Myocyte (in vitro differentiated cells): ENCODE measurements around the gene RNF149. TPM values are rescaled to one million over a fixed set of nuclear protein-coding genes. Genes with fewer than 3 reads are reported as not detected.
"Not testable (repeated sequence)": the region's sequence is repeated elsewhere in the genome, so short reads cannot be mapped to it uniquely, and the experiment has no call there.

ENCODE experiments used
- DNase-seq: peaks from one replicate; pipeline ENCODE4 v3.0.0-alpha.2; 2012; ENCODE audit warnings: low read depth
- polyA plus RNA-seq: library from polyadenylated mRNA; unstranded; fragments of >200 nt; gene quantifications from one replicate; pipeline ENCODE4 v1.2.1, GENCODE V29; 2012; ENCODE audit warnings: missing spikeins
- total RNA-seq: library from RNA; depleted of rRNA; stranded (reverse); fragments of >200 nt; gene quantifications from 2 replicates; pipeline ENCODE4 v1.2.3, GENCODE V29; 2014

Gene RNF149
- 32.3 and 40.8 TPM in 2 replicates for total RNA-seq
- 22.3 TPM for polyA plus RNA-seq

DNA sequence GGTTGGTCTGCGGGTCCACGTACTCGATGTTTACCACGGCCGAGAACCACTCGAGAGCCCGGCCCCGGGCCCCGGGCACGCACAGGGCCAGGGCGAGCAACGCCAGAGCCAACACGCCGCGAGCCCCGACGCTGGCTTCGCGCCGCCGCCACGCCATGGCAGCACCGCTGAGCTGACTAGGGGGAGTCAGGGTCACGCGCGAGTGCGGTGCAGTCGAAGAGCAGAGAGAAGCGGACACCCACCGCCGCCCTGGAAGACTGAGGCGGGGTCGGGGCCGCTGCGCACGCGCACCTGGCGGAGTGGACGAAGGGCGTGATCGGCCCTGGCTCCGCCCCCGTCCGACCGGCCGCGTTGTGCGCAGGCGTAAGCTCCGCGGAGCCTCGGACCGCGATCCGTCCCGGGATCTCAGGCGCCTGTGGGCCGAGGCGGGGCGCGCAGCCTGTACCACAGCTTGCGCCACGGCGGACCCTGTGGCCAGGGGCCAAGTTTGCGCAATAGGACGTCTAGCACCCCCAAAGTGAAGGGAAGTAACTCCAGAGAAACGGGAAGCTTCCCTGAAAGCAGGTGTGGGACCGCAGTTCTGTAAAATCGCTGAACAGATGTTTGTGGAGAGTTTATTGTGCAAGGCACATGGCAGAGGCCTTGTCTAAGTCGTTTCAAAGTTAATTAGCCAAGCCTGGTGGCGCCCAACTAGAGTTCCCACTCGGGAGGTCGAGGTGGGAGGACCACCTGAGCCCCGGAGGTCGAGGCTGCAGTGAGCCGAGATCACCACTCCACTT, at the start of gene RNF149:
Gene RNF149, minus strand, starts transcription at position 270 of the 779 bp plus-strand sequence. Its CDS starts 113 bp downstream, at position 157.
- DNase-seq = peak; percentile 92

GRCh38 chr2:101357376-101357775, 48.9 kb upstream of the RNF149 start:
- no peak for DNase-seq

- DNase-seq = peak; percentile 26
Measured at GRCh38 chr2:101356521-101356920, 48.0 kb upstream of the RNF149 start.

GRCh38 chr2:101356055-101356454, 47.6 kb upstream of the RNF149 start:
- DNase-seq = no peak

- no peak for DNase-seq
Measured at GRCh38 chr2:101355401-101356054, 47.0 kb upstream of the RNF149 start.

- DNase-seq = no peak
Measured at GRCh38 chr2:101354420-101355311, 46.2 kb upstream of the RNF149 start.

DNA sequence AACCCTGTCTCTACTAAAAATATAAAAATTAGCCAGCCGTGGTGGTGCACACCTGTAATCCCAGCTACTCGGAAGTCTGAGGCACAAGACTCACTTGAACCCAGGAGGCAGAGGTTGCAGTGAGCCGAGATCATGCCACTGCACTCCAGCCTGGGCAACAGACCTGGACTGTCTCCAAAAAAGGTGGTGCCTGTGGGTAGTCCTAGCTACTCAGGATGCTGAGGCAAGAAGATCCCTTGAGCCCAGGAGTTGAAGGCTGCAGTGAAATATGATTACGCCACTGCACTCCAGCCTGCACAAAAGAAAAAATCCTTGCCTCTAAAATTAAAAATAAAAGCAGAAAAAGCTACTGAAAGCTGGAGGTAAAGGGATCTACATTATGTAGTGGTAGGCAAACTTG, 44.1 kb upstream of the RNF149 start:
- DNase-seq = not testable (repeated sequence)

DNA sequence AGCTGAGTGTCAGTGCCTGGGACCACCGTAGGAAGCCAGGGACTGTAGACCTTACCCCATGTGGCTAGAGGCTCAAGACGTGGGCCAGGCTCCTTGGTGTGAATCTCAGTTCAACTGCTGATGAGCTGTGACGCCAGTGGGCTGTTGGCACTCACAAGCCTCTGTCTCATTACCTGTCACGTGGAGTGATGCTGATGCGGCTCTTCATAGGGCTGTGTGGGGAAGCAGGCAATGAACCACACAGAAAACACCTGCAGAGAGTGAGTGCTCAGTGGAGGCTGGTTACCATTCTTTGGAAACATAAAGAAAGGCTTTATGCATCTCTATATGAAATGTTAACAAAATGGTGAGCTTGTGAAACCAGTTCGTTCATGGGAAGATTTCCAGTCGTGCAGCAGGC, 42.7 kb upstream of the RNF149 start:
- no peak for DNase-seq

DNA sequence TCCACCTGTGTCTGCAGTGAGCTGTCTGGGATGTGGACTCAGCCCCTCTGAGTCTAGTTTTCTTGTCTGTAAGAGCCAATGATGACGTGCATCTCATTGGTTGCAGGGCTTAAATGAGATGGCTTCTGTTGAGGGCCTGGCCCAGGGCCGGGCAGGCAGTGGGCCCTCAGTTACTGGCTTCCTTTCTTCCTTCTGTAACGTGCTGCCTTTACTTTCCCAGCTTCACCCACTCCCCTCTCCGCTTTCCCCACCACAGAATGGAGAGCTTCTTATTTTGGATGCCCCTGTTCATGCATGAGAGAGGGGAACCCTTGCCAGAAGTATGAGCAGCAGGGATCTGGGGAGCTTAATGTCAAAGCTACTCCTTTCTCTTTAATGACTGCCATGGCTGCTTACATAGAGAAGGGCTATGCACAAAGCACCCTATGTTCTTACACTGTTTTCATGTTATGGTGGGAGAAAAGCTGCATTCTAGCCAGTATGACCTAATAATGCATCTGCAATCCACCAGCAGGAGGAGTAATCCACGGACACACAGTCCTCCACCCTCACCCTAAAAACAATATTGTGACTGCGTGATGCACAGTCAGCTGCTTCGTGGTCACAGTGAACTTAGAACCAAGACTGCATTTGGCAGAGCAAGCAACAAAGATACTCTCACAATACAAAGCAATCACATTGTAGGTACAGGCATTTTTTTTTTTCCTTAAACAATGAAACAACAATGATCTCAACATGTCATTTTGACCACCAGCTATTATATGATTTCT, 41.6 kb upstream of the RNF149 start:
- DNase-seq = peak; percentile 71

DNA sequence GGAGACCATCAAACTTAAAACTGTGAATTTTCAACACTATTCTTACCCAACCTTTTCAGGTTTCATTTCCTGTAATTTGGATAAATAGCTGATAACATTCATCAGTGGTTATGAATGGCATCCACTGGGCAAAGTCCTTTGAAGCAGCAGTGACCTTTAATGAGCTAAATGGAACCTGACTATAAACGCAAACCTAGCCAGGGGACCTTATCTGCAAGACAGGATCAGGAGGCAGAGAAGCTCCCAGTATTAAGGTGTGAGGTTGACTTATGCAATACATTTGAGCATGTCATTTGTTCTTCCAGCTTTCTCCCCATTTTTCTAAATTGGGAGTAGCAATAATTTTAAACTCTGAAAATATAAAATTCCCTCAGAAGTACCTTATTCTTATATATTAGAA, 40.4 kb upstream of the RNF149 start:
- DNase-seq = no peak

- no peak for DNase-seq
Measured at GRCh38 chr2:101346909-101347308, 38.4 kb upstream of the RNF149 start.

- no peak for DNase-seq
Measured at GRCh38 chr2:101344137-101344536, 35.6 kb upstream of the RNF149 start.

DNA sequence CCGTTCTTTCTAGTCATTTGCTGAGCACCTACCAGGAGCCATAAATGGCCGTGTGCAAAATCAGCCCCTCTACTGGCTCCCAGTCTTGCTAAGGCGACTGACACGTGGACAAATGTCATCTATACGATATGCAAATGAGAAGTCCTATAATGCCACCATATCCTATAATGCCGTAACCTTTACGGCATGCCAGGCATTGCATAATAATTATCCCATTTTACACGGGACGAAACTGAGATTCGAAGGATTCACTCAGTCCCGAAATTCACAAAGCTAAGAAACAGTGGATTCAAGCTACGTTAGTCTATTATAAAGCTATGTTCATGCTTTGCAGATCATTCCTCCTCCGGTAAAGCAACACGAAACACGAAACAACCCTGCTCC, 34.1 kb upstream of the RNF149 start:
- DNase-seq = no peak

- peak; percentile 78 for DNase-seq
Measured at GRCh38 chr2:101341901-101342624, 33.6 kb upstream of the RNF149 start.

- no peak for DNase-seq
Measured at GRCh38 chr2:101341421-101341820, 32.9 kb upstream of the RNF149 start.

DNA sequence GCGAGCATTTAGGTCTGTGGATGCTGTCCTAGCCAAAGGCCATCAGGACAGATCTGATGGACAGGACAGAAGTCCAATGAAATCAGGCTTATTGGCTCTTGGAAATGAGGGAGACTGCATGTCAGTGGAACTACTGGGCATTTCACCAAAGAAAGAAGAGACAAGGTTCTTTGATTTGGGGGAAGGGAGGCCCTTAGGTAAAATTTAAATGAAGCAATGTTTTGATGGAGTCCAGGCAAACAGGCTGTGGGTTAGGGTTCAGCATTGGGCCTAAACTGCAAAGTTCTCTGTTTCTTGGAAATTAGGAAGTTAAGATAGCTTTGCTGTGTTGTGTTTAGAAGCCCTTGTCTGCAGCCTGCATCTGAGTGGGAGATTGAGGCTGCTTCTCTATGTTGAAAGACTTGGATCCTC, 31.6 kb upstream of the RNF149 start:
- DNase-seq = peak; percentile 30

GRCh38 chr2:101339266-101339880, 30.9 kb upstream of the RNF149 start:
- DNase-seq = no peak

GRCh38 chr2:101337877-101338276, 29.4 kb upstream of the RNF149 start:
- DNase-seq = peak; percentile 17

GRCh38 chr2:101332885-101333766, 24.6 kb upstream of the RNF149 start:
- DNase-seq = no peak
